ENCODE results near the gene DAPK1.
A peak's percentile ranks its signal among the peaks of the same experiment; 100 is the strongest.

Gene DAPK1

DNA sequence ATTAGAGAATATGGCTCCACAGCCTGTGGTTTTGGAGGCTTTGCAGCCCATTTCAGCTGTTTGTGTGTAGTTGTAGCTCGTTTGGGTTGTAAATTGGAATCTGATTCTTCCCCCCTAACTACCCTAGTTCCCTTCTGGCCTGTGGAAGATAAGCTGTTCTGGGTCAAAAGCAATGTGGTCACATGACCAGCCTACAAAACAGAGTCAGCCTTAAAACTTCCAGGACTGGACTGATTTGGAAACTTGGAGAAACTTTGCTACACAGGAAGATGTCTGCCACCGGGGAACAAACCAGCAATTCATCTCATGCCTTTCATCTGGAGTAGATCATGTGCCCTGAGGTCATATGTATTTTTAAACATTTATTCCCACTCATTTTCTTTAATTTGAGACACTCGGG, 83.8 kb downstream of the DAPK1 start:
- WGBS (ENCODE audit: extremely low coverage, insufficient coverage, insufficient read length): no CpG with 5 or more reads among the region's 3 CpGs
- H3K79me1 ChIP-seq (ENCODE audit: low read length): no peaks in the 10 kb centered on the region
- no peak overlapping the region for H4K8ac ChIP-seq (ENCODE audit: low read depth, low read length)
- H3K27ac ChIP-seq (ENCODE audit: low read depth, low read length): peak overlapping the region; percentile 50
- no peak overlapping the region for H3K14ac ChIP-seq (ENCODE audit: low read length)
- H2BK120ac ChIP-seq (ENCODE audit: insufficient read depth, low read length, poor library complexity): no peak overlapping the region
- H2AFZ ChIP-seq (ENCODE audit: insufficient read depth, low read length, poor library complexity): no peak overlapping the region
- H2BK5ac ChIP-seq (ENCODE audit: low read depth, low read length, poor library complexity): no peak overlapping the region
- no peak overlapping the region for H4K12ac ChIP-seq (ENCODE audit: low read depth, low read length)
- H3K79me2 ChIP-seq (ENCODE audit: control insufficient read depth, insufficient read depth, low read length, poor library complexity): no peaks in the 10 kb centered on the region
- H2BK12ac ChIP-seq (ENCODE audit: low read length): no peak overlapping the region
- H2AK5ac ChIP-seq (ENCODE audit: low read length): no peak overlapping the region
- no peak overlapping the region for H3K18ac ChIP-seq (ENCODE audit: low read length)
- peaks cover 1 to 2% of the 10 kb centered on the region in 2 experiments for H3K36me3 ChIP-seq (ENCODE audit: control insufficient read depth in 1 of 2, insufficient read depth in 2 of 2, low read length in 2 of 2)
- peaks cover 3 to 5% of the 10 kb centered on the region in 2 experiments for H3K4me1 ChIP-seq (ENCODE audit: control insufficient read depth in 1 of 2, insufficient read depth in 2 of 2, low read length in 2 of 2)
- no peak overlapping the region for H3K9ac ChIP-seq (ENCODE audit: low read length)
- no peaks in the 10 kb centered on the region for H3K27me3 ChIP-seq (ENCODE audit: insufficient read depth, low read length)
- H3K4me3 ChIP-seq (ENCODE audit: low read depth, low read length): no peak overlapping the region
- DNase-seq: peak; percentile 36 to 67
- H3K4me2 ChIP-seq (ENCODE audit: low read length): no peak overlapping the region
- H3K4ac ChIP-seq (ENCODE audit: low read depth, low read length): no peak overlapping the region
- peaks cover 1% of the 10 kb centered on the region for H3K9me3 ChIP-seq (ENCODE audit: insufficient read depth, low read depth, low read length)
- H4K91ac ChIP-seq (ENCODE audit: low read depth, low read length): no peak overlapping the region
- H3K23ac ChIP-seq (ENCODE audit: low read length): no peak overlapping the region

DNA sequence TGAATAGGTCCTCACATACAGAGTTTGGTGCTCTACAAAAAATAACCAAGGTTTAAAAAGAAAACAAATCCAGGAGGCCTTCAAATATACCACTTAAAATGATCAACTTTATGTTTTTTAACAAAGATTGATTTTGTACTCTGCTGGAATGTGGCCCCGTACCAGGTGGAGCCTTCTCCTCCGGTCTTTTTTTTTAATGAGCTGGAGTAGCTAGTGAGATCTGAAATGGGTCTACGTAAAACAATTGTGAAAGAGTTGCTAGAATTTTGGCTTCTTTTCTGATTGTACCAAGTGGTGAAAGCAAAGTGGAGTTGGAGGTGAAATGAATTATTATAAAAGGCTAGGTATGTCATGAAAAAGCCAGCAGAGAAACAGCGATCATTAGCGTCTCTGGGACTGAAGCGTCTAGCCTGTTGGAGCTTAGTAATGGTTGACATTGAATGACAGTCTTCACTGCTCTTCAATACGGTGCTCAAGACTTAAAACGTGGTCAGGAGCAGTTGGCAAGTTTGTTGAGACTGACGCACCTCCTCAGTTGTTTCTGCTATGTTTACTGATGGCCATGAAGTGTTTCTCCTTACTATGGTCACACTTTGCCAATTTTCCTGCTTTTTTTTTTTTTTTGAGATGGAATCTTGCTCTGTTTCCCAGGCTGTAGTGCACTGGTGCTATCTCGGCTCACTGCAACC, 84.4 kb downstream of the DAPK1 start:
- Histone ChIP-seq H3K4me1 (ENCODE audit: control insufficient read depth in 1 of 2, insufficient read depth in 2 of 2, low read length in 2 of 2) (peaks cover 3 to 5% of the 10 kb centered on the region in 2 experiments), H3K79me2 (ENCODE audit: control insufficient read depth, insufficient read depth, low read length, poor library complexity) (no peaks in the 10 kb centered on the region), H3K9ac (ENCODE audit: low read length) (no peak overlapping the region), H4K91ac (ENCODE audit: low read depth, low read length) (peak overlapping the region; percentile 7), H3K4me2 (ENCODE audit: low read length) (no peak overlapping the region), H3K4ac (ENCODE audit: low read depth, low read length) (no peak overlapping the region), H3K14ac (ENCODE audit: low read length) (no peak overlapping the region), H3K9me3 (ENCODE audit: insufficient read depth, low read depth, low read length) (peaks cover 1% of the 10 kb centered on the region), H3K36me3 (ENCODE audit: control insufficient read depth in 1 of 2, insufficient read depth in 2 of 2, low read length in 2 of 2) (peaks cover 1 to 2% of the 10 kb centered on the region in 2 experiments), H3K79me1 (ENCODE audit: low read length) (no peaks in the 10 kb centered on the region), H2BK5ac (ENCODE audit: low read depth, low read length, poor library complexity) (no peak overlapping the region), H3K4me3 (ENCODE audit: low read depth, low read length) (no peak overlapping the region), H2BK120ac (ENCODE audit: insufficient read depth, low read length, poor library complexity) (peak overlapping the region; percentile 20), H2AK5ac (ENCODE audit: low read length) (no peak overlapping the region), H3K23ac (ENCODE audit: low read length) (no peak overlapping the region), H2BK12ac (ENCODE audit: low read length) (peak overlapping the region; percentile 6), H3K27ac (ENCODE audit: low read depth, low read length) (no peak overlapping the region), H4K12ac (ENCODE audit: low read depth, low read length) (no peak overlapping the region), H4K8ac (ENCODE audit: low read depth, low read length) (no peak overlapping the region), H2AFZ (ENCODE audit: insufficient read depth, low read length, poor library complexity) (no peak overlapping the region), H3K18ac (ENCODE audit: low read length) (no peak overlapping the region), H3K27me3 (ENCODE audit: insufficient read depth, low read length) (no peaks in the 10 kb centered on the region)
- no peak for DNase-seq
- no CpG with 5 or more reads among the region's 10 CpGs for WGBS (ENCODE audit: extremely low coverage, insufficient coverage, insufficient read length)

DNA sequence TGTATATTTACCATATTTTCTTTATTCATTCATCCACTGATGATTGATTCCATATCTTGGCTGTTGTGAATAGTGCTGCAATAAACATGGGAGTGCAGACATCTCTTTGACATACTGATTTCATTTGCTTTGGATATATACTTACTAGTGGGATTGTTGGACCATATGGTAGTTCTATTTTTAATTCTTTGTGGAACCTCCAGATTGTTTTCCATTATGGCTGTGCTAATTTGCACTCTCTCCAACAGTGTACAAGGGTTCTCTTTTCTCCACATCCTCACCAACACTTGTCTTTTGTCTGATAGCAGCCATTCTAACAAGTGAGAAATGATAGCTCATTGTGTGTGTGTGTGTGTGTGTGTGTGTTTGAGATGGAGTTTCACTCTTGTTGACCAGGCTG, 86.7 kb downstream of the DAPK1 start:
- H3K79me1 ChIP-seq (ENCODE audit: low read length): no peaks in the 10 kb centered on the region
- no peak overlapping the region for H4K91ac ChIP-seq (ENCODE audit: low read depth, low read length)
- no peak overlapping the region for H3K27ac ChIP-seq (ENCODE audit: low read depth, low read length)
- no peak overlapping the region for H3K14ac ChIP-seq (ENCODE audit: low read length)
- no peak overlapping the region for H4K12ac ChIP-seq (ENCODE audit: low read depth, low read length)
- no peak overlapping the region for H3K23ac ChIP-seq (ENCODE audit: low read length)
- H3K4me3 ChIP-seq (ENCODE audit: low read depth, low read length): no peak overlapping the region
- H2BK5ac ChIP-seq (ENCODE audit: low read depth, low read length, poor library complexity): no peak overlapping the region
- H3K36me3 ChIP-seq (ENCODE audit: control insufficient read depth in 1 of 2, insufficient read depth in 2 of 2, low read length in 2 of 2): peaks cover 1 to 2% of the 10 kb centered on the region in 2 experiments
- no peaks in the 10 kb centered on the region for H3K79me2 ChIP-seq (ENCODE audit: control insufficient read depth, insufficient read depth, low read length, poor library complexity)
- no peak overlapping the region for H4K8ac ChIP-seq (ENCODE audit: low read depth, low read length)
- no peak overlapping the region for H3K18ac ChIP-seq (ENCODE audit: low read length)
- H3K4ac ChIP-seq (ENCODE audit: low read depth, low read length): no peak overlapping the region
- H3K4me2 ChIP-seq (ENCODE audit: low read length): no peak overlapping the region
- no peaks in the 10 kb centered on the region for H3K27me3 ChIP-seq (ENCODE audit: insufficient read depth, low read length)
- H2AK5ac ChIP-seq (ENCODE audit: low read length): no peak overlapping the region
- no peak overlapping the region for H2BK120ac ChIP-seq (ENCODE audit: insufficient read depth, low read length, poor library complexity)
- H3K4me1 ChIP-seq (ENCODE audit: control insufficient read depth in 1 of 2, insufficient read depth in 2 of 2, low read length in 2 of 2): peaks cover 3 to 5% of the 10 kb centered on the region in 2 experiments
- H2AFZ ChIP-seq (ENCODE audit: insufficient read depth, low read length, poor library complexity): no peak overlapping the region
- peaks cover 1% of the 10 kb centered on the region for H3K9me3 ChIP-seq (ENCODE audit: insufficient read depth, low read depth, low read length)
- H2BK12ac ChIP-seq (ENCODE audit: low read length): no peak overlapping the region
- H3K9ac ChIP-seq (ENCODE audit: low read length): no peak overlapping the region
- DNase-seq: no peak

DNA sequence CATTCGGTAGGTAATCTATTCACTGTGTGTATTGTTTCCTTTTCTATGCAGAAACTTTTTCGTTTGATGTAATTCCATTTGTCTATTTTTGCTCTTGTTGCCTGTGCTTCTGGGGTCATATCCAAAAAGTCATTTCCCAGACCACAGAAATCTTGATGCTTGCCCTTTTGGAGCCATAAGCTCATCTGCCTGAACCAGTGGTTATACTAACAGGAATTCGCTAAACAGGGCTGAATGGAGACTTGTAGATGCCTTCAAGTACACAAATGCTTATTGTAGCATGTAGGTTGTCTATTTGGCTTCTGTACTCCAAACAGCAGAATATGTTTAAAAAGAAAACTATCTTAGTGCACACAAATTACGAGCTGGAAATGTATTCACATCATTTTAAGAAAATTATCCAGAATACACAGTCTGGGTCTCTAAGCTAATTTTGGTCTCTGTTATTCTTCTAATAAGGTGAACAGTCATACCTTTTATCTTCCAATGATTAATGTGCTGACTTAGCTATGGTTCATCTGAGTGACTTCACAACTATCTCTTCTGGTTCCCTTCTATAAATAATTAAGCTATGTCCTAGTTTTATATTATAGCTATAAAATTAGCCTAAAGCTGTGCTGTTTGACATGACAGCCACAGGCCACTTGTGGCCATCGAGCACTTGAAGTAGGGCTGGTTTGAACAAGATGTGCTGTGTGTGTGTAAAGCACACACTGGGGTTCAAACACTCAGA, 87.6 kb downstream of the DAPK1 start:
- Histone ChIP-seq H2BK5ac (ENCODE audit: low read depth, low read length, poor library complexity) (no peak overlapping the region), H2BK120ac (ENCODE audit: insufficient read depth, low read length, poor library complexity) (no peak overlapping the region)

More for the DNA sequence above, 87.6 kb downstream of the DAPK1 start:
- Histone ChIP-seq H3K4me3 (ENCODE audit: low read depth, low read length) (no peak overlapping the region), H4K12ac (ENCODE audit: low read depth, low read length) (no peak overlapping the region), H3K4ac (ENCODE audit: low read depth, low read length) (no peak overlapping the region), H2BK12ac (ENCODE audit: low read length) (no peak overlapping the region), H3K18ac (ENCODE audit: low read length) (no peak overlapping the region), H4K8ac (ENCODE audit: low read depth, low read length) (no peak overlapping the region), H3K27me3 (ENCODE audit: insufficient read depth, low read length) (no peaks in the 10 kb centered on the region), H3K27ac (ENCODE audit: low read depth, low read length) (no peak overlapping the region), H3K4me1 (ENCODE audit: control insufficient read depth in 1 of 2, insufficient read depth in 2 of 2, low read length in 2 of 2) (peaks cover 3 to 5% of the 10 kb centered on the region in 2 experiments), H3K9ac (ENCODE audit: low read length) (no peak overlapping the region), H3K79me2 (ENCODE audit: control insufficient read depth, insufficient read depth, low read length, poor library complexity) (no peaks in the 10 kb centered on the region), H2AFZ (ENCODE audit: insufficient read depth, low read length, poor library complexity) (no peak overlapping the region), H2AK5ac (ENCODE audit: low read length) (no peak overlapping the region), H3K79me1 (ENCODE audit: low read length) (no peaks in the 10 kb centered on the region), H3K23ac (ENCODE audit: low read length) (no peak overlapping the region), H4K91ac (ENCODE audit: low read depth, low read length) (no peak overlapping the region), H3K36me3 (ENCODE audit: control insufficient read depth in 1 of 2, insufficient read depth in 2 of 2, low read length in 2 of 2) (peaks cover 1 to 2% of the 10 kb centered on the region in 2 experiments), H3K4me2 (ENCODE audit: low read length) (no peak overlapping the region), H3K9me3 (ENCODE audit: insufficient read depth, low read depth, low read length) (peaks cover 1% of the 10 kb centered on the region), H3K14ac (ENCODE audit: low read length) (no peak overlapping the region)
- DNase-seq: no peak
- WGBS (ENCODE audit: extremely low coverage, insufficient coverage, insufficient read length): no CpG with 5 or more reads among the region's 5 CpGs

Data from trophoblast cell (in vitro differentiated cells and primary cell).